Right cardiac atrium (tissue), 5 donors: ENCODE measurements around the gene OR11H12. TPM values are rescaled to one million over a fixed set of nuclear protein-coding genes. Genes with fewer than 3 reads are reported as not detected.
A peak's percentile ranks its signal among the peaks of the same experiment; 100 is the strongest.
"Not testable (repeated sequence)": the region's sequence is repeated elsewhere in the genome, so short reads cannot be mapped to it uniquely, and the experiment has no call there.

Experiments
- ATAC-seq, 2 donors: fragments of 200-7000 bp; cut with Tn5 transposase; one replicate each; pipeline versions ENCODE4 v1.8.0 to v1.9.1; 2020; ENCODE audit warnings: moderate library complexity in 2 of 2, mild to moderate bottlenecking in 1 of 2
- DNase-seq, 3 donors: peaks; one replicate each; pipeline ENCODE4 v3.0.0-alpha.2; 2020
- H3K27ac ChIP-seq: one replicate; pipeline ENCODE4 v1.5.1; 2013; ENCODE audit warnings: mild to moderate bottlenecking, low read length, control low read depth, moderate library complexity
- H3K27me3 ChIP-seq: one replicate; pipeline ENCODE4 v1.6.1; 2013; ENCODE audit not compliant: control insufficient read depth, insufficient read depth
- H3K4me1 ChIP-seq: one replicate; pipeline ENCODE4 v1.6.1; 2013; ENCODE audit warnings: low read length; ENCODE audit not compliant: control insufficient read depth, insufficient read depth
- H3K4me3 ChIP-seq: one replicate; pipeline ENCODE4 v1.5.1; 2013; ENCODE audit warnings: low read length, control low read depth
- H3K9me3 ChIP-seq: one replicate; pipeline ENCODE4 v1.6.1; 2013; ENCODE audit warnings: low read length; ENCODE audit not compliant: control insufficient read depth
- WGBS: extraction: QIAGEN DNeasy Blood & Tissue Kit; methylation state at CpG from one replicate; pipeline ENCODE4 v1.1.7; 2013; 5-methylcytosine and 5-hydroxymethylcytosine counted together
- intact Hi-C, 4 donors: fragments of 100-400 bp; cut with DNase I; formaldehyde crosslinking; loops; one replicate each; pipeline versions ENCODE4 v1.11.0 to v1.14.0; 2022 to 2023
- long read RNA-seq, 4 donors: library from polyadenylated mRNA; unstranded; transcript quantifications; one replicate each; pipeline ENCODE4 v2.0.0, GENCODE V29; 2020 to 2021
- polyA plus RNA-seq: library from polyadenylated mRNA; stranded (reverse); fragments of 200-250 nt; gene quantifications from one replicate; pipeline ENCODE4 v1.2.3, GENCODE V29; 2013
- total RNA-seq, 4 donors: library from RNA; stranded (reverse); fragmentation: NEBNext Ultra II Directional; extraction: Animal tissue kit (Norgen Biotek cat#: 25700); gene quantifications; one replicate each; pipeline ENCODE4 v1.2.1, GENCODE V29; 2021
- donor health status: healthy with polysubstance abuse.
- donor health status: DM: no; HTN: yes; CAD: no.
- donor health status: DM: no; HTN: no; CAD: no.
- donor health status: DM: no; HTN: yes; CAD: no; lungs with severe emphysema.
- donor health status: DM: yes; HTN: yes; CAD: no.

OR11H12 gene, protein sequence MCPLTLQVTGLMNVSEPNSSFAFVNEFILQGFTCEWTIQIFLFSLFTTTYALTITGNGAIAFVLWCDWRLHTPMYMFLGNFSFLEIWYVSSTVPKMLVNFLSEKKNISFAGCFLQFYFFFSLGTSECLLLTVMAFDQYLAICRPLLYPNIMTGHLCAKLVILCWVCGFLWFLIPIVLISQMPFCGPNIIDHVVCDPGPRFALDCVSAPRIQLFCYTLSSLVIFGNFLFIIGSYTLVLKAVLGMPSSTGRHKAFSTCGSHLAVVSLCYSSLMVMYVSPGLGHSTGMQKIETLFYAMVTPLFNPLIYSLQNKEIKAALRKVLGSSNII
- total RNA-seq: not detected
- not detected for polyA plus RNA-seq
- long read RNA-seq, donor 1: 0 reads
- long read RNA-seq, donor 2: 0 reads
- long read RNA-seq, donor 3: 0 reads
- long read RNA-seq, donor 4: 0 reads

DNA sequence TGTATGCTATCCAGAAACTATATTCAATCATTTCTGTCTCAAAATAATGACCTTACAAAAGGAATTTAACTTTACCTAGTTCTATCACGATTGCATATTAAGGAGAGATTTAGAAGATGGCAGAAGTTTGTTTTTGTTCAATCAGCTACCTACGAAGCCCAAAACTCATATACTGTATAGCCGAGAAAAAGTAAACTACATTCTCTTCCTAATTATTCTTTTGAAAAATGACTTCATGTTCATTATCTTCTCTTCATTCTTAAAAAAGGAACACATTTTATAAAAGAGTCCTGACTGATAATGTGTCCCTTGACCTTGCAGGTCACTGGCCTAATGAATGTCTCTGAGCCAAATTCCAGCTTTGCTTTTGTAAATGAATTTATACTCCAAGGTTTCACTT, at the start of gene OR11H12:
OR11H12 (plus strand) TSS at position 301 of the 400 bp plus-strand sequence; CDS start at position 301, 0 bp downstream.
- H3K4me1 ChIP-seq, H3K27ac ChIP-seq, ATAC-seq, DNase-seq, H3K9me3 ChIP-seq, H3K27me3 ChIP-seq, H3K4me3 ChIP-seq, intact Hi-C loops: not testable (repeated sequence)
- no CpG with 5 or more reads among the region's 3 CpGs for WGBS

DNA sequence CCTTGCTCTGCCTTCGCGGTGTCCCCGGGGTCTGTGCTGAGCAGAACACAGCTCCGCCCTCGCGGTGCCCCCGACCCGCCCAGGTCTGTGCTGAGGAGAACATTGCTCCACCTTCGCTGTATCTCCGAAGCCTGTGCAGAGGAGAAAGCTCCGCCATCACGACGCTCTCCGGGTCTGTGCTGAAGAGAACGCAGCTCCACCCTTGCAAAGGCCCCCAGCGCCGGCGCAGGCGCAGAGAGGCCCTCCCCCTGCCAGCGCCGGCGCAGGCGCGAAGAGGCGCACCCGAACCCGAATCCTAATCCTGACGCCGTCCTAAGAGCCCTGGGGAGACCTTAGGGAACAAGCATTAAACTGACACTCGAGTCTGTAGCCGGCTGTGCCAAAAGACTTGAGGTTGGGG, 18.0 kb upstream of the OR11H12 start:
- ATAC-seq, intact Hi-C loops, H3K27me3 ChIP-seq, H3K9me3 ChIP-seq, H3K4me1 ChIP-seq, H3K4me3 ChIP-seq, H3K27ac ChIP-seq: not testable (repeated sequence)
- DNase-seq: peak in 1 of 3 donors; percentile 6
- 72% methylated on average over 16 of the region's 31 CpGs for WGBS

DNA sequence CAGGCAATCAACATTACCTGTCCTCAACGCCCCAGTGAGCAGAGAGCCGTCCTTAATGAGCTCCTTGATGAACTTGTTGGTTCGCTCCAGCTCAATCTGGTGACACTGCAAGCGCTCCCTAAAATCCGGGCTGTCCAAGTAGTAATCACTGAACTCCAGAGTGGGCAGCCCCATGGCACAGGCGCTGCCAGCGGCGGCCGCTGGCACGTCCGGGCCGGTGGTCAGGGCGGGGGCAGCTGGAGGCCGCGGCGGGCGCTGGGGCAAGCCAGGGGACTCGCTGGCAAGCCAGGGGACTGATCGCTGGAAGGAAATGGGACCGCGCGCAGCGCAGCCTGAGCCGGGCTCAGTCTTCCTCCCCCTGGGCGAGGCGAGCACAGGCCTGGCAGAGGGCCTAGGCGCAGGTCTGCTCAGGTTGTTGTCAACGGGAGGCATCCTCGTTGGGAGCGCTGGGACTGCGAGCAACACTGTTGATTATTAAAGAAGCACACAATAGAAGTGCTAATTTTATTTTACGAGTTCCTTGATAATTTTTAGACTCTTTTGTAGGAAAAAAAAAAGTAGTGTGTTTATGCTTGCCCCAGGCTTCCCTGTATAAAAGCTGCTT, 25.8 kb downstream of the OR11H12 start:
- H3K4me1 ChIP-seq, DNase-seq, H3K9me3 ChIP-seq, H3K27me3 ChIP-seq, H3K27ac ChIP-seq, H3K4me3 ChIP-seq, intact Hi-C loops: not testable (repeated sequence)
- WGBS: 68% methylated on average over 12 of the region's 32 CpGs
- peak in 1 of 2 donors; percentile 38 for ATAC-seq

DNA sequence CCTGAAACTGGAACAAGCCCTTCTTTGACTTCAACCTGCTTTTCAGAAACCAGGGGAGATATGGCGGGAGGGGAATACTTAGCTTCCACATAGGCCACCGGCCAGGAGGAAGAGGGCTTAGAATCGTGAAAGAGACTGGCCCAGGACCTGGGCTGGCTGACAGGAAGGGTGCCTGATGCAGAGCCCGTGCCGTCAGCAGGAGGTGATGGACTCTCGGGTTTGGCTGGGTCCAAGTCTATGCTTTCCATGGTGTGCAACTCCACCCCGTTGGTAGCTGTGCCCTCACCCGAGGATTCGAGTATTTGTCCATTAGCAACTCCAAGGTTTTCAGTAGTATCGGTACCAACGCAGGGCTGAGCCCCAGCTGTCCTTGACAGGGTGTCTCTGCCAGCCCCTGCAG, 35.1 kb downstream of the OR11H12 start:
- H3K4me3 ChIP-seq, H3K27ac ChIP-seq, intact Hi-C loops, H3K9me3 ChIP-seq, H3K27me3 ChIP-seq, DNase-seq, H3K4me1 ChIP-seq: not testable (repeated sequence)
- ATAC-seq: peak; percentile 19 to 25
- no CpG with 5 or more reads among the region's 11 CpGs for WGBS

DNA sequence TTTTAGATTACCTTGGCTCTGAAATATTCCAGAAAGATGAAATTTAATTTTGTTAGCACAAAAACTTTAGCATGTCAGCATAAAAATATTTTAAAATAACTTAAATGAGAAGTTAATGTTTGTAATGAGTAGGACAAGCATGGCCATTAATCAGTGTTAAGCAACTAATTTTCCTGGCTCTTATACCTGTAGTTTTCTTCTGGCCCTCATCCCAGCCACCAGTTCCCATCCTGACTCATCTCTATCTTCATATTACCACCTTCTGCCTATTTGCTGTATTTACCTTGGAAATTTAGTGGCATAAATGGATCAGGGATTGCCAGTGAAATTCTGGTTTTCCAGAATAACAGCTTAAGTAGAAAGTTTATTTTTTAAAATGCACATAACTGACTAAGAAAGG, 37.1 kb downstream of the OR11H12 start:
- H3K4me1 ChIP-seq, ATAC-seq, intact Hi-C loops, H3K4me3 ChIP-seq, H3K27ac ChIP-seq, DNase-seq, H3K9me3 ChIP-seq, H3K27me3 ChIP-seq: not testable (repeated sequence)

GRCh38 chr14:18638785-18639184, 37.9 kb downstream of the OR11H12 start:
- intact Hi-C loops, H3K27me3 ChIP-seq, DNase-seq, ATAC-seq, H3K4me3 ChIP-seq, H3K27ac ChIP-seq, H3K4me1 ChIP-seq, H3K9me3 ChIP-seq: not testable (repeated sequence)
- 7% methylated on average over 2 of the region's 4 CpGs for WGBS

DNA sequence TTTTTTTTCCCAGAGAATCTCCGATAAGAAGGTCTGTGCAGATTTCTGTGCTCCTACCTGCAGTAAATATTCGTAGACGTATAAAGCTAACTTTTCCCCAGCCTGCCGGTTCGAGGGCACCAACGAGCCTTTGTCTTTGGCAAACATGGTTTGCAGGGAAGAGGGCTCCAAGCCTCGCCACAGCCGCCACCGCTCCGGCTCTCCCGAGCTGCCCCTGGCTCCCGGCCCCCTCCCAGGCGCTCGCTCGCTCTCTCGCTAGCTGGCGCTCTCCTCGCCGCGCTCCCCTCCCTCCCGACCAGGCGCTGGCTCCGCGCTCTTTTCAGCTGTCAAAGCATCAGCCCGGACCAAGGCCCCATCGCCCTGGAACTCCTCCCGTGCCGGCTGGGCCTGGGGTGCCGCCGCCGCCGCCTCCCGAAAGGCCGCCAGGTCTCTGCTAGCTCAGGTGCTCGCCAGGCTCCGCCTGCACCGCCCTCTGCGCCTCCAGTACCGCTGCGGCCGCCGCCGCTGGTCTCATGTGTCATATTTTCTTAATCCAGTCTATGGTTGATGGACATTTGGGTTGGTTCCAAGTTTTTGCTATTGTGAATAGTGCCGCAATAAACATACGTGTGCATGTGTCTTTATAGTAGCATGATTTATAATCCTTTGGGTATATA, 45.3 kb downstream of the OR11H12 start:
- H3K27ac ChIP-seq, H3K4me3 ChIP-seq, ATAC-seq, DNase-seq, H3K9me3 ChIP-seq, H3K4me1 ChIP-seq, intact Hi-C loops, H3K27me3 ChIP-seq: not testable (repeated sequence)
- 61% methylated on average over 19 of the region's 45 CpGs for WGBS
